ENCODE data around the gene YEATS2. TPM values are rescaled to one million over a fixed set of nuclear protein-coding genes. Genes with fewer than 3 reads are reported as not detected.

YEATS2 gene
- total RNA-seq, 2 experiments from 2014 or later, result 68.2 to 77.2 TPM

GRCh38 chr3:183819831-183820230, 122.2 kb downstream of the YEATS2 start:
- TF ChIP-seq EZH2phosphoT487 (IDR thresholded peaks at IDR 0.05; ENCODE audit: borderline replicate concordance, low read depth, low read length), result no peak
- TF ChIP-seq CTCF (conservative IDR thresholded peaks at IDR 0.05; ENCODE audit: low read length), result no peak
- Histone ChIP-seq H3K36me3 (ENCODE audit: insufficient read depth, low read length) (no peaks in the 10 kb centered on the region), H3K4me1 (ENCODE audit: insufficient read depth, low read length, poor library complexity, severe bottlenecking) (peaks cover 26% of the 10 kb centered on the region), H3K4me3 (ENCODE audit: low read depth, low read length, poor library complexity, severe bottlenecking) (no peak overlapping the region), H3K9me2 (ENCODE audit: insufficient read depth, low read length) (no peaks in the 10 kb centered on the region), H2AFZ (ENCODE audit: low read length) (no peak overlapping the region), H3K27ac (ENCODE audit: low read depth, low read length, poor library complexity, severe bottlenecking) (no peak overlapping the region), H4K20me1 (ENCODE audit: insufficient read depth, low read length) (no peaks in the 10 kb centered on the region), H3K79me2 (ENCODE audit: insufficient read depth, low read depth, low read length) (no peaks in the 10 kb centered on the region), H3K9me3 (ENCODE audit: low read length) (no peaks in the 10 kb centered on the region), H3K4me2 (ENCODE audit: low read length) (no peak overlapping the region)
- no peak for DNase-seq (ENCODE audit: low spot score)
- BruUV-seq (replicated peaks), result no TSS peak
- ChIA-PET CTCF (ENCODE audit: unreplicated experiment) (no interaction called here), POLR2A (no interaction called here)
- intact Hi-C loops (cut with micrococcal nuclease; ENCODE audit: unreplicated experiment), result loop anchor here (5.0 kb wide), 1 partner anchor 353 kb away; no protein-coding TSS in a partner anchor

DNA sequence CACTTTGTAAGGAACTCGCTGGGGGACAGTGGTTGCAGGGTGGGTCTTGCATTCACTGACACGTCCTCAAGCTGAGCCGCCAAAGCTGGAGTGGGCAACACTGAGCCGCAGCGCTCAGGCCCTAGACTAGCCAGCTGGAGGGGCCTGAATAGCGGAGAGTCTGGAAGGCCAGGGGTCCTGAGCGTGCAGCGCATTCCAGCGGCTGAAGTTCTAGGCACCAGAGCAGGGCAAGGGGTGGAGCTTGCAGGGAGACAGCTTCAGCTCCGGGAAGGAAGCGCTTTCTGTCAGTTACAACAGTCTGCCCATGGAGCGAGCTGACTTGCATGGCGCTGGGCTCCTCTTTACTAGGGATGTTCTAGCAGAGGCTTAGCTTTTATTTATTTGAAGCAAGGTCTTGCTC, 125.0 kb downstream of the YEATS2 start:
- Histone ChIP-seq H3K9me2 (ENCODE audit: insufficient read depth, low read length) (no peaks in the 10 kb centered on the region), H2AFZ (ENCODE audit: low read length) (no peak overlapping the region), H3K36me3 (ENCODE audit: insufficient read depth, low read length) (no peaks in the 10 kb centered on the region), H3K4me1 (ENCODE audit: insufficient read depth, low read length, poor library complexity, severe bottlenecking) (peaks cover 14% of the 10 kb centered on the region), H3K27ac (ENCODE audit: low read depth, low read length, poor library complexity, severe bottlenecking) (no peak overlapping the region), H3K79me2 (ENCODE audit: insufficient read depth, low read depth, low read length) (no peaks in the 10 kb centered on the region), H3K9me3 (ENCODE audit: low read length) (no peaks in the 10 kb centered on the region), H3K4me2 (ENCODE audit: low read length) (no peak overlapping the region), H3K4me3 (ENCODE audit: low read depth, low read length, poor library complexity, severe bottlenecking) (no peak overlapping the region), H4K20me1 (ENCODE audit: insufficient read depth, low read length) (no peaks in the 10 kb centered on the region)
- BruUV-seq (replicated peaks), result no TSS peak
- POLR2A ChIA-PET, result interaction anchor here (0.5 to 1.6 kb wide), 5 partner anchors 9 to 392 kb away, joined by 3 to 9 read pairs (median 3); no protein-coding TSS in a partner anchor
- DNase-seq (ENCODE audit: low spot score), result no peak
- intact Hi-C loops (cut with micrococcal nuclease; ENCODE audit: unreplicated experiment), result no loop called here
- CTCF ChIA-PET (ENCODE audit: unreplicated experiment), result interaction anchor here (0.9 kb wide), 1 partner anchor 62 kb away, joined by 3 read pairs; the partner anchor contains the start of gene PARL
- TF ChIP-seq CTCF (conservative IDR thresholded peaks at IDR 0.05; ENCODE audit: low read length), result no peak
- TF ChIP-seq EZH2phosphoT487 (IDR thresholded peaks at IDR 0.05; ENCODE audit: borderline replicate concordance, low read depth, low read length), result no peak

DNA sequence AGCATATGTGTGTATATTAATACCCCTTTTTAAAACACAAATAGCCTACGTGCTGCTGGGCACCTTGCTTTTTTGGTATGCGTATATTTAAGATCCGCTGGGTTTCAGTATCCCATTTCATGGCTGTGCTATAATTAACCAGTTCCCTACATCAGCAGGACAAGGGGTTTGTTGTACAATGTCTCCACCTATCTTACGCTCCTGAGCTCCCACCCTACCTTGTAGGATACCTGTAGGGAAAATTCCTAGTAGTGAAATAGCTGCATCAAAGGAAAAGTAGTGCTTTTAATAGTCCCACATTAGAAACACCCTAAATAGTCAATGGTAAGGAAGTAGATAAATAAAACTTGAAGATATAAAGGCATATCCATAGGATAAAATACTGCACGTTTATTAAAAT, 126.4 kb downstream of the YEATS2 start:
- intact Hi-C loops (cut with micrococcal nuclease; ENCODE audit: unreplicated experiment), result no loop called here
- CTCF ChIA-PET (ENCODE audit: unreplicated experiment), result no interaction called here

More for the DNA sequence above, 126.4 kb downstream of the YEATS2 start:
- Histone ChIP-seq H3K4me1 (ENCODE audit: insufficient read depth, low read length, poor library complexity, severe bottlenecking) (peaks cover 14% of the 10 kb centered on the region), H3K79me2 (ENCODE audit: insufficient read depth, low read depth, low read length) (no peaks in the 10 kb centered on the region), H3K27ac (ENCODE audit: low read depth, low read length, poor library complexity, severe bottlenecking) (no peak overlapping the region), H4K20me1 (ENCODE audit: insufficient read depth, low read length) (no peaks in the 10 kb centered on the region), H3K9me2 (ENCODE audit: insufficient read depth, low read length) (no peaks in the 10 kb centered on the region), H3K4me3 (ENCODE audit: low read depth, low read length, poor library complexity, severe bottlenecking) (no peak overlapping the region), H3K36me3 (ENCODE audit: insufficient read depth, low read length) (no peaks in the 10 kb centered on the region), H3K9me3 (ENCODE audit: low read length) (no peaks in the 10 kb centered on the region), H3K4me2 (ENCODE audit: low read length) (peak overlapping the region; percentile 56; the same call in 1 of the 2 replicates), H2AFZ (ENCODE audit: low read length) (no peak overlapping the region)
- no TSS peak for BruUV-seq (replicated peaks)
- TF ChIP-seq CTCF (conservative IDR thresholded peaks at IDR 0.05; ENCODE audit: low read length) (0 out of 2 replicates have a peak, but pooled peaks have one; percentile 45), EZH2phosphoT487 (IDR thresholded peaks at IDR 0.05; ENCODE audit: borderline replicate concordance, low read depth, low read length) (no peak)
- no peak for DNase-seq (ENCODE audit: low spot score)
- POLR2A ChIA-PET, result no interaction called here

All from OCI-LY7 (cell line).